Adrenal gland (tissue), 5 donors: ENCODE measurements around the gene LCOR.

Experiments
- POLR2A ChIP-seq, 2 donors: fragments of 450-650 bp; IDR thresholded peaks; one replicate each; pipeline ENCODE4 v1.6.1; 2017; ENCODE audit warnings: antibody characterized with exemption in 2 of 2, mild to moderate bottlenecking in 2 of 2, moderate library complexity in 1 of 2
- TF ChIP-seq, protein P1 (sequence below), 6 experiments: fragments of 450-650 bp in 4 of 6; fragments of 200-600 bp in 2 of 6; sonication (generic) in 1 of 6; IDR thresholded peaks; 1 replicate in 5 of 6; 2 replicates in 1 of 6; pipeline versions ENCODE4 v1.5.1 to v1.8.0; 2016 to 2021; ENCODE audit warnings: antibody characterized with exemption in 6 of 6, mild to moderate bottlenecking in 2 of 6, moderate library complexity in 1 of 6
- donor health status: DM: no; HTN: no; CAD: no.

DNA sequence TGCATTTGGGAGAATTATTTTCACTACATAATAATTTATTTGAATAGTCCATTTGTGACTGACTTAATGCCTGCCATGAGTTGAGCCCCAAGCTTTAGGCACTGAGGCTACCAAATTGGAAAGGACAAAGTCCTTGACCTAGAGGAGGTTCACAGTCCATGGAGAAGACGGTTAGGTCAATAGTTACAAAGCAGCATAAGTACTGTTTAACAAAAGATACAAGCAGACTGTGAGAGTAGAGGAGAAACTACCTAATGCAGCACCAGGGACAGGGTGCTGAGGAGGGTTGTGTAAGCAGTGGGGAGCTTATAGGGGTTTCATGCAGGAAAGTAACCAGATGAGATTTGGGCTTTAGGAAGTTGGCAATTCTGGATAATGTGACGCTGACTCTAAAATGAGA is 139.2 kb downstream of the LCOR start:
- TF ChIP-seq, protein P1, sequence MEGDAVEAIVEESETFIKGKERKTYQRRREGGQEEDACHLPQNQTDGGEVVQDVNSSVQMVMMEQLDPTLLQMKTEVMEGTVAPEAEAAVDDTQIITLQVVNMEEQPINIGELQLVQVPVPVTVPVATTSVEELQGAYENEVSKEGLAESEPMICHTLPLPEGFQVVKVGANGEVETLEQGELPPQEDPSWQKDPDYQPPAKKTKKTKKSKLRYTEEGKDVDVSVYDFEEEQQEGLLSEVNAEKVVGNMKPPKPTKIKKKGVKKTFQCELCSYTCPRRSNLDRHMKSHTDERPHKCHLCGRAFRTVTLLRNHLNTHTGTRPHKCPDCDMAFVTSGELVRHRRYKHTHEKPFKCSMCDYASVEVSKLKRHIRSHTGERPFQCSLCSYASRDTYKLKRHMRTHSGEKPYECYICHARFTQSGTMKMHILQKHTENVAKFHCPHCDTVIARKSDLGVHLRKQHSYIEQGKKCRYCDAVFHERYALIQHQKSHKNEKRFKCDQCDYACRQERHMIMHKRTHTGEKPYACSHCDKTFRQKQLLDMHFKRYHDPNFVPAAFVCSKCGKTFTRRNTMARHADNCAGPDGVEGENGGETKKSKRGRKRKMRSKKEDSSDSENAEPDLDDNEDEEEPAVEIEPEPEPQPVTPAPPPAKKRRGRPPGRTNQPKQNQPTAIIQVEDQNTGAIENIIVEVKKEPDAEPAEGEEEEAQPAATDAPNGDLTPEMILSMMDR (IDR thresholded peaks at IDR 0.05) = no peak
- no peak for TF ChIP-seq POLR2A (IDR thresholded peaks at IDR 0.05)
